ENCODE results near the gene GREM2. TPM values are rescaled to one million over a fixed set of nuclear protein-coding genes. Genes with fewer than 3 reads are reported as not detected.

The GREM2 gene
- polyA plus RNA-seq, 2 of the 4 experiments (the other 2 are of a cell fraction) = 0.13 to 0.59 TPM

GRCh38 chr1:240572328-240572727 is 39.6 kb downstream of the GREM2 start:
- CTCF ChIA-PET = no interaction called here
- no peak for ATAC-seq
- Histone ChIP-seq H3K4me3 (no peak overlapping the region), H3K9me3 (no peaks in the 10 kb centered on the region), H3K4me1 (no peaks in the 10 kb centered on the region), H3K4me2 (no peak overlapping the region), H3K27ac (no peak overlapping the region)
- DNase-seq (ENCODE audit: low read depth in 1 of 2, low spot score in 1 of 2) = no peak
- 42% methylated on average over 1 of the region's 1 CpG for WGBS (ENCODE audit: missing lambda C conversion rate)
- TF ChIP-seq MAZ (IDR thresholded peaks at IDR 0.05; ENCODE audit: borderline replicate concordance, low read depth, low read length) (no peak), BCL3 (IDR thresholded peaks at IDR 0.05) (no peak), HDAC2 (IDR thresholded peaks at IDR 0.05) (no peak), JUNB (IDR thresholded peaks at IDR 0.05) (no peak), PBX3 (IDR thresholded peaks at IDR 0.05) (no peak)
- POLR2A ChIA-PET = no interaction called here
- no peak for FAIRE-seq

GRCh38 chr1:240571782-240572181 is 40.2 kb downstream of the GREM2 start:
- no peak for ATAC-seq
- WGBS (ENCODE audit: missing lambda C conversion rate) = 72% methylated on average over 5 of the region's 5 CpGs
- no peaks in the 10 kb centered on the region for H3K9me3 ChIP-seq
- no peak overlapping the region for H3K27ac ChIP-seq
- DNase-seq (ENCODE audit: low read depth in 1 of 2, low spot score in 1 of 2) = no peak
- ChIA-PET CTCF (no interaction called here), POLR2A (no interaction called here)
- TF ChIP-seq CEBPB (IDR thresholded peaks at IDR 0.05) (no peak), NR3C1 (IDR thresholded peaks at IDR 0.05) (no peak)
- FAIRE-seq = no peak
- H3K4me2 ChIP-seq = no peak overlapping the region
- no peaks in the 10 kb centered on the region for H3K4me1 ChIP-seq
- H3K4me3 ChIP-seq = no peak overlapping the region

GRCh38 chr1:240567066-240567465 is 44.9 kb downstream of the GREM2 start:
- 0 out of 3 replicates have a peak, but pooled peaks cover 3% of the 10 kb centered on the region for H3K4me1 ChIP-seq
- no peaks in the 10 kb centered on the region for H3K9me3 ChIP-seq
- FAIRE-seq (no peak), ATAC-seq (no peak), DNase-seq (ENCODE audit: low read depth in 1 of 2, low spot score in 1 of 2) (no peak)
- no peak overlapping the region for H3K4me3 ChIP-seq
- ChIA-PET CTCF (no interaction called here), POLR2A (no interaction called here)
- 29% methylated on average over 2 of the region's 2 CpGs for WGBS (ENCODE audit: missing lambda C conversion rate)
- H3K27ac ChIP-seq = no peak overlapping the region
- TF ChIP-seq MAX (IDR thresholded peaks at IDR 0.05) (no peak), EHF (CRISPR knock-in tag; IDR thresholded peaks at IDR 0.05) (no peak), ELK1 (IDR thresholded peaks at IDR 0.05; ENCODE audit: low read depth, low read length) (no peak), CHD2 (IDR thresholded peaks at IDR 0.05; ENCODE audit: low read length, partially characterized antibody) (no peak), HMGXB4 (CRISPR knock-in tag; IDR thresholded peaks at IDR 0.05; ENCODE audit: borderline replicate concordance) (no peak), CBX8 (IDR thresholded peaks at IDR 0.05) (no peak), TFCP2L1 (CRISPR knock-in tag; IDR thresholded peaks at IDR 0.05) (no peak), EP300 (IDR thresholded peaks at IDR 0.05) (no peak), EHMT2 (IDR thresholded peaks at IDR 0.05; ENCODE audit: low read depth) (no peak), ZC3H11A (IDR thresholded peaks at IDR 0.05) (no peak), KDM5A (IDR thresholded peaks at IDR 0.05) (no peak), CHD4 (IDR thresholded peaks at IDR 0.05; ENCODE audit: borderline replicate concordance) (no peak), ATOH8 (CRISPR knock-in tag; IDR thresholded peaks at IDR 0.05; ENCODE audit: low read depth) (no peak), FOSL2 (IDR thresholded peaks at IDR 0.05) (no peak), FOSL2 (CRISPR knock-in tag; IDR thresholded peaks at IDR 0.05) (no peak), HDAC2 (IDR thresholded peaks at IDR 0.05) (no peak)
- no peak overlapping the region for H3K4me2 ChIP-seq

Measured in A549 (cell line).